OCI-LY7 (cell line): Measurements from ENCODE around the gene LARGE1.

Experiments
- EZH2phosphoT487 ChIP-seq: fragments of 200-600 bp; sonication (generic); IDR thresholded peaks from 2 replicates; pipeline ENCODE4 v1.6.1; 2018; ENCODE audit warnings: low read depth, borderline replicate concordance, mild to moderate bottlenecking, mixed run types, antibody characterized with exemption, low read length, moderate library complexity, mixed read lengths
- TF ChIP-seq, protein P1 (sequence below): fragments of 200-600 bp; sonication (generic); conservative IDR thresholded peaks from 2 replicates; pipeline ENCODE4 v1.5.1; 2014; ENCODE audit warnings: mild to moderate bottlenecking, antibody characterized with exemption, low read length, moderate library complexity, mixed read lengths

DNA sequence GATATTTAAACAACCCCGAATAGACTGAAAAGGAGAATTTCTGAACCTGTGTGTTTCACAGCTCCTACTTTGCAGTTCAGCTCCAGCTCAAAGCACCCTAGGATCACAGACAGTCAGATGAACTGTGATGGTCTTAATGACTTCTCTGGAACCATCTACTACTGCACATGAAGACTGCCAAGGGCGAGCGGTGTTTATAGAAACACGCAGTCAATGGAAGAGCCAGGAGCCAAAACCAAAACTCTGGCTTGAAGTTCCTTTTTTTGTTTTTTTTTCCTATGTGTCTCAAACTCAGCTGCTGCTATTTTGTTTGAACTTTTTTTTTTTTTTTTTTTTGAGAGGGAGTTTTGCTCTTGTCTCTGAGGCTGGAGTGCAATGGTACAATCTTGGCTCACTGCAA, 479.5 kb downstream of the LARGE1 start:
- TF ChIP-seq, protein P1, sequence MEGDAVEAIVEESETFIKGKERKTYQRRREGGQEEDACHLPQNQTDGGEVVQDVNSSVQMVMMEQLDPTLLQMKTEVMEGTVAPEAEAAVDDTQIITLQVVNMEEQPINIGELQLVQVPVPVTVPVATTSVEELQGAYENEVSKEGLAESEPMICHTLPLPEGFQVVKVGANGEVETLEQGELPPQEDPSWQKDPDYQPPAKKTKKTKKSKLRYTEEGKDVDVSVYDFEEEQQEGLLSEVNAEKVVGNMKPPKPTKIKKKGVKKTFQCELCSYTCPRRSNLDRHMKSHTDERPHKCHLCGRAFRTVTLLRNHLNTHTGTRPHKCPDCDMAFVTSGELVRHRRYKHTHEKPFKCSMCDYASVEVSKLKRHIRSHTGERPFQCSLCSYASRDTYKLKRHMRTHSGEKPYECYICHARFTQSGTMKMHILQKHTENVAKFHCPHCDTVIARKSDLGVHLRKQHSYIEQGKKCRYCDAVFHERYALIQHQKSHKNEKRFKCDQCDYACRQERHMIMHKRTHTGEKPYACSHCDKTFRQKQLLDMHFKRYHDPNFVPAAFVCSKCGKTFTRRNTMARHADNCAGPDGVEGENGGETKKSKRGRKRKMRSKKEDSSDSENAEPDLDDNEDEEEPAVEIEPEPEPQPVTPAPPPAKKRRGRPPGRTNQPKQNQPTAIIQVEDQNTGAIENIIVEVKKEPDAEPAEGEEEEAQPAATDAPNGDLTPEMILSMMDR = no peak
- TF ChIP-seq EZH2phosphoT487 = no peak
